ENCODE measurements around the gene MPPED1.

- TF ChIP-seq EZH2 (IDR thresholded peaks at IDR 0.05; ENCODE audit: borderline replicate concordance, insufficient read depth, low read depth, low read length, poor library complexity, severe bottlenecking) (no peak), CTCF (IDR thresholded peaks at IDR 0.05) (no peak)
Observed at GRCh38 chr22:43401661-43402060, 10.2 kb upstream of the MPPED1 start.

Measured in B cell (primary cell).